H1 (cell line): Measurements from ENCODE around the gene SCAF11. TPM values are rescaled to one million over a fixed set of nuclear protein-coding genes. Genes with fewer than 3 reads are reported as not detected.

ENCODE experiments used
- RBBP5 ChIP-seq: IDR thresholded peaks from 2 replicates; pipeline ENCODE4 v1.7.1; 2012; ENCODE audit warnings: low read depth, mild to moderate bottlenecking, inconsistent platforms, low read length, moderate library complexity, borderline replicate concordance
- polyA plus RNA-seq, 7 experiments: library from polyadenylated mRNA; depleted of rRNA in 3 of 7; stranded (reverse) in 5 of 7; unstranded in 2 of 7; fragments of >200 nt in 5 of 7; fragments of 200-250 nt in 2 of 7; gene quantifications; 1 replicate in 5 of 7; 2 replicates in 1 of 7; 4 replicates in 1 of 7; pipeline versions ENCODE4 v1.2.1 to v1.2.3, GENCODE V29; 2011 to 2013; ENCODE audit warnings: missing spikeins in 2 of 7, mixed read lengths in 2 of 7
- total RNA-seq: library from RNA; stranded (reverse); fragmentation: NEBNext Ultra II Directional; extraction: Animal tissue kit (Norgen Biotek cat#: 25700); gene quantifications from 2 replicates; pipeline ENCODE4 v1.2.1, GENCODE V29; 2021
- TF ChIP-seq, protein P1 (sequence below): IDR thresholded peaks from 2 replicates; pipeline ENCODE4 v1.6.1; 2011; ENCODE audit warnings: low read length, improper control_type of control experiment
- TF ChIP-seq, protein P2 (sequence below): IDR thresholded peaks from 2 replicates; pipeline ENCODE4 v1.6.1; 2012; ENCODE audit warnings: inconsistent platforms

The SCAF11 gene
- total and polyA plus RNA-seq, 2 of the 8 experiments (the other 6 are each of a cell fraction or from before 2014, with no cell fraction given), result 15.1 to 77.8 TPM

DNA sequence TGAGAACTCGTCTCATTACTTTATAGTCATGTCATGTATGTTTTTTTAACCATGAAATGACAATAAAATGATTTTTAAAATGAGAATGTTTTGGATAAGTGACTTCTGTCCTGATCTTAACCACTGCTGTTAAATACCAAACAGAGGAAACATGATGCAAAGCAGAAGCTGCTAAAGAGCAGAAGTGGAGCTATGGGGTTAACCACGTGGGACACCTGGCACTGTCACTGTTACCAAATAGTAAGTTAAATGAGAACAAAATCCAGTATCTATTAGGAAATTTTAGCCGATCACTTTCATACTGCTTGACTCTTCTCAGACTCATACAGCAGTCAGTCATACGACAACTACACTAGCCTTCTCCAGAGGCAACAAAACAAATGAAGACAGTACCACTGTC, 82.4 kb downstream of the SCAF11 start (continued):
- TF ChIP-seq, protein P1, sequence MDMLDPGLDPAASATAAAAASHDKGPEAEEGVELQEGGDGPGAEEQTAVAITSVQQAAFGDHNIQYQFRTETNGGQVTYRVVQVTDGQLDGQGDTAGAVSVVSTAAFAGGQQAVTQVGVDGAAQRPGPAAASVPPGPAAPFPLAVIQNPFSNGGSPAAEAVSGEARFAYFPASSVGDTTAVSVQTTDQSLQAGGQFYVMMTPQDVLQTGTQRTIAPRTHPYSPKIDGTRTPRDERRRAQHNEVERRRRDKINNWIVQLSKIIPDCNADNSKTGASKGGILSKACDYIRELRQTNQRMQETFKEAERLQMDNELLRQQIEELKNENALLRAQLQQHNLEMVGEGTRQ, result no peak
- TF ChIP-seq, protein P2, sequence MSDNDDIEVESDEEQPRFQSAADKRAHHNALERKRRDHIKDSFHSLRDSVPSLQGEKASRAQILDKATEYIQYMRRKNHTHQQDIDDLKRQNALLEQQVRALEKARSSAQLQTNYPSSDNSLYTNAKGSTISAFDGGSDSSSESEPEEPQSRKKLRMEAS, result no peak
- no peak for TF ChIP-seq RBBP5
